Mesothelial cell of epicardium (in vitro differentiated cells): ENCODE results near the gene EXOC4. TPM values are rescaled to one million over a fixed set of nuclear protein-coding genes. Genes with fewer than 3 reads are reported as not detected.

Experiments used
- DNase-seq, 2 experiments: peaks; one replicate each; pipeline ENCODE4 v3.0.0; 2021; ENCODE audit warnings: low spot score in 2 of 2; ENCODE audit not compliant: unreplicated experiment in 2 of 2
- H3K27ac Mint-ChIP-seq: 2 replicates; pipeline ENCODE4 v1.8.0; 2021; ENCODE audit warnings: mixed read lengths
- H3K27me3 Mint-ChIP-seq: 2 replicates; pipeline ENCODE4 v1.8.0; 2021; ENCODE audit warnings: low read depth, mixed read lengths
- H3K36me3 Mint-ChIP-seq: 2 replicates; pipeline ENCODE4 v1.8.0; 2021; ENCODE audit warnings: mixed read lengths
- H3K4me1 Mint-ChIP-seq: 2 replicates; pipeline ENCODE4 v1.8.0; 2021; ENCODE audit warnings: mixed read lengths
- H3K4me3 Mint-ChIP-seq: 2 replicates; pipeline ENCODE4 v1.8.0; 2021; ENCODE audit warnings: mild to moderate bottlenecking, moderate library complexity, mixed read lengths
- H3K9me3 Mint-ChIP-seq: 2 replicates; pipeline ENCODE4 v1.8.0; 2021; ENCODE audit warnings: mixed read lengths
- CTCF ChIP-seq: fragments of 200-600 bp; sonication (generic); IDR thresholded peaks from one replicate; pipeline ENCODE4 v1.5.0; 2021; ENCODE audit warnings: antibody characterized with exemption; ENCODE audit not compliant: unreplicated experiment
- total RNA-seq: library from RNA; stranded (reverse); gene quantifications from 3 replicates; pipeline ENCODE4 v1.2.1, GENCODE V29; 2021

EXOC4 gene
- total RNA-seq, 1 donor from 2014 or later, result 105 TPM

GRCh38 chr7:133376514-133376913 is 123.6 kb downstream of the EXOC4 start:
- TF ChIP-seq CTCF, result no peak
- Mint-ChIP-seq H3K4me1 (no peaks in the 10 kb centered on the region), H3K4me3 (no peak overlapping the region), H3K36me3 (peaks cover 21% of the 10 kb centered on the region), H3K27me3 (no peaks in the 10 kb centered on the region), H3K9me3 (peaks cover 13% of the 10 kb centered on the region), H3K27ac (no peak overlapping the region)
- DNase-seq, result no peak

- H3K4me3 Mint-ChIP-seq, result no peak overlapping the region
- H3K9me3 Mint-ChIP-seq, result peaks cover 13% of the 10 kb centered on the region
- TF ChIP-seq CTCF, result no peak
These were observed 129.1 kb downstream of the EXOC4 start for GRCh38 chr7:133381965-133382364.

GRCh38 chr7:133382775-133383559 is 130.1 kb downstream of the EXOC4 start:
- Mint-ChIP-seq H3K4me3 (no peak overlapping the region), H3K9me3 (peaks cover 8% of the 10 kb centered on the region), H3K4me1 (no peaks in the 10 kb centered on the region), H3K27me3 (no peaks in the 10 kb centered on the region), H3K36me3 (peaks cover 11% of the 10 kb centered on the region), H3K27ac (no peak overlapping the region)
- no peak for DNase-seq
- no peak for TF ChIP-seq CTCF

More at GRCh38 chr7:133381965-133382364, 129.1 kb downstream of the EXOC4 start:
- Mint-ChIP-seq H3K36me3 (peaks cover 16% of the 10 kb centered on the region), H3K27ac (no peak overlapping the region), H3K27me3 (no peaks in the 10 kb centered on the region), H3K4me1 (no peaks in the 10 kb centered on the region)
- DNase-seq, result no peak

GRCh38 chr7:133386205-133386604 is 133.3 kb downstream of the EXOC4 start:
- TF ChIP-seq CTCF, result no peak
- DNase-seq, result no peak
- Mint-ChIP-seq H3K27ac (no peak overlapping the region), H3K4me1 (no peaks in the 10 kb centered on the region), H3K9me3 (peaks cover 5% of the 10 kb centered on the region), H3K27me3 (no peaks in the 10 kb centered on the region), H3K4me3 (no peak overlapping the region), H3K36me3 (peaks cover 12% of the 10 kb centered on the region)

GRCh38 chr7:133389727-133390126 is 136.8 kb downstream of the EXOC4 start:
- Mint-ChIP-seq H3K27ac (no peak overlapping the region), H3K4me3 (no peak overlapping the region), H3K9me3 (peaks cover 5% of the 10 kb centered on the region), H3K4me1 (no peaks in the 10 kb centered on the region), H3K27me3 (no peaks in the 10 kb centered on the region), H3K36me3 (peaks cover 12% of the 10 kb centered on the region)
- TF ChIP-seq CTCF, result no peak
- no peak for DNase-seq
